HG03097 (cell line): ENCODE data around the gene TXNRD2.

Source experiments
- ATAC-seq: cut with Tn5 transposase; IDR thresholded peaks from one replicate; pipeline ENCODE4 v1.9.1; 2021; ENCODE audit not compliant: unreplicated experiment, low FRiP score

Gene TXNRD2

GRCh38 chr22:19941365-19942082 lies at the start of gene TXNRD2, which contains the start of gene COMT:
TSS of gene TXNRD2 (minus strand) at chr22:19941818. CDS start at chr22:19941803, 15 bp downstream.
TSS of gene COMT (plus strand) at chr22:19941772. CDS start at chr22:19962527, 20,755 bp downstream.
- peak; percentile 60 for ATAC-seq

DNA sequence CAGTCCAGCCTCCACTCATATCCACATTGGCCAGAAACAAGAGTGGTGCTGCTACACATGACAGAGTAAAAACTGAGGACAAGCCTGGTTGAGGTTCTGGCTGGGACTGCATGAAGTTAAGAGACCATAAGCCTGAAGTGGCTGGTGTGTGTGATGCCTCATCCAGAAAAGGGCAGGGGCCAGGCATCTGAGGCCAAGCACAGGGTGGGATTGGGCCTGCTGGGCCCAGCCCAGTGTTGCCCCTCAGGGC lies 49.7 kb upstream of the TXNRD2 start:
- no peak for ATAC-seq

GRCh38 chr22:19990609-19991394 lies 49.2 kb upstream of the TXNRD2 start:
- ATAC-seq: no peak

- ATAC-seq: no peak
Measured at GRCh38 chr22:19990188-19990587, 48.6 kb upstream of the TXNRD2 start.

- ATAC-seq: no peak
Measured at GRCh38 chr22:19989725-19990067, 48.1 kb upstream of the TXNRD2 start.

DNA sequence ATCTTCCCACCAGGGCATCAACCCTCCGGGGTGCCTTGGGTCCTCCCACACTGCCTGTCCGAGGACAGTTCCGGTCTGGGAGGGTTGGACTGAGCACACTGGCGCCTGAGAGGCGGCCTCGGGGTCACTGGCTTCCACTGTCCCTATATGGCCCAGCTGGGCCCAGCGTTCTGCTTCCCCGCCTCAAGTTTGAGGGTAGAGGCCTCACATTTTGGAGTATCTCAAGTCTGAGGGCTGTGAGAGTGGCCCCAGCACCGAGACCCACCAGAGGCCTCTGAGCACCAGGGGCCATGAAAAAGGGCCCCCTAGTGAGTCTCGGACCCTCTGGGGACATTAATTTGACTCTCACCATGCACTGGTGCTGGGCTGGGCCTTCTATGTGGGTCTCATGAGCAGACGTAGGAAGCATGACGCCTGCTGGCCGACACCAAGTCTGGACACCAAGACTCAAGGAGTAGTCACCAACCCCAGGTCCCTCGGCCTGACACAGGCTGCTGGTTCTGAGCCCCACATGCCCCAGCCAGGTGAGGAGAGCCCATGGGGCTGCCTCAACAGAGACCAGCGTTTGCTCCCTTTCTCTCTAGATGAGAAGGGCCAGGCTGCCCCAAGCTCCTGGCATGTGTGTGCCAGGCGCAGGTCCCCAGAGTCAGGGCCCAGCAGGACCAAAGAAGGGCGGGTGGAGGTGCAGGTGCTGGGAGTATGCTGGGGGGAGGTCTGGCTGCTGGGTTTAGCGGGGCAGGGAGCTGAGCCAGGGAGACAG lies 47.5 kb upstream of the TXNRD2 start:
- no peak for ATAC-seq

DNA sequence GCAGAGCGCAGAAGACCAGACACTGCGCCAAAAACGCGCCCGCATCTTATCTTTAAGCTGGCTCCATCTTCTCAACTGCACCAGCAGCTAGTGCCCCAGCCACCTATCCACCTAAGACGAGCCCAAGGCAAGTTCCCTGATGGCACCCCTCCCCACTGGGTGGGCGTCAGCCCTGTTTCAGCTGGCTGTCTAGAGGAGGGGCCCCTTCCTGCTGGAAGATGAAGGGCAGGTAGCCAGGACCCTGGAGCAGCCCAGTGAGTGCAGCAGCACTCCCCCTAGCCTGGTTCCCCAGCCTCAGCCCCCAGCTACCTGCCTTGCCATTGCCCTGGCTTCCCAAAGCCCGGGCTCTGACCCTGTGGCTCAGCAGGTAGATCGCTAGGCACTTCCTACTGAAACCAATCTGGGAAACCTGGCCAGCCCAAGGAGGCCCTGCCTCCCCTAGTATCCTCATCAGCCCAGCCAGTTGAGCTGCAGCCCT lies 46.8 kb upstream of the TXNRD2 start:
- ATAC-seq: no peak

DNA sequence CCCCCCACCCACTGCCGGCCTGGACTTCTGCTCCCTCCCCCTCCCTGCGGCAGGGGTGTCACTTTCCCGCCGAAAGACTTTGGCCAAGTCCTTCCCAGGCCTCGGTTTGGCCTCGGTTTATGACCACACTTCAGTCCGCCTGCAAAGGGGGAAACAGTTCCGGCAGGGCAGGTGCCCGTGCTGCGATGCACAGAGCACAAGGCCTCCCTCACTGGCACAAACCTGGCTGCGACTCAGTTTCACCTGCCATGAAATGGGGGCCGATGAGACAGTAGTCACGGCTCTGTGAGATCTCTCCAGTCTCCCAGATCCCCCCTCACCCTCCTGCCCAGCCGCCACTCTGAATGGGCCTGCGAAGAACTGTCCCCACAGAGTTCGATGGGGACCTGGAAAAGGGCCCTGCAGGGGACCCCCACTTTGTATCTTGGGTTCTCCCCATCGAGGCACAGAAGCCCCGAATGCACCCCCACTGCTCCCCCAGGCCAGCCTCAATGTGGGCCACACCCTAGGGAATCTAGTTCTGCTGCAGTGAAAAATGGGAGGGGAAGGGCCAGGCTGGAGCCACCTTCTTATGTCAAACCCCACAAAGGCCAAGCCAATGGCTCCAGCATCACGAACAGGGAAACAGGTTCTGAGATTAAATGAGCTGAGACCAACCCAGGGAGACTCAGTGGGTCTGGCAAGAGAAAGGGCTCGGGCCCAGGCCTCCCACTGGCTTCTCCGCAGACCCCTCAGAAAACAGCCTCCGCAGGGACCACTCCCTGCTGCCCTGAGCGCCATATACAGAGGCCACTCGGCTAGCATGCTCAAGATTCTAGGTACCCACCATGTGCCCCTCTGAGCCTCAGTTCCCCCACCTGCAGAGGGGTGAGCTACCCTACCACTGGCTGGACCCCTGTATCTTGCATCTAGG lies 46.0 kb upstream of the TXNRD2 start:
- no peak for ATAC-seq

DNA sequence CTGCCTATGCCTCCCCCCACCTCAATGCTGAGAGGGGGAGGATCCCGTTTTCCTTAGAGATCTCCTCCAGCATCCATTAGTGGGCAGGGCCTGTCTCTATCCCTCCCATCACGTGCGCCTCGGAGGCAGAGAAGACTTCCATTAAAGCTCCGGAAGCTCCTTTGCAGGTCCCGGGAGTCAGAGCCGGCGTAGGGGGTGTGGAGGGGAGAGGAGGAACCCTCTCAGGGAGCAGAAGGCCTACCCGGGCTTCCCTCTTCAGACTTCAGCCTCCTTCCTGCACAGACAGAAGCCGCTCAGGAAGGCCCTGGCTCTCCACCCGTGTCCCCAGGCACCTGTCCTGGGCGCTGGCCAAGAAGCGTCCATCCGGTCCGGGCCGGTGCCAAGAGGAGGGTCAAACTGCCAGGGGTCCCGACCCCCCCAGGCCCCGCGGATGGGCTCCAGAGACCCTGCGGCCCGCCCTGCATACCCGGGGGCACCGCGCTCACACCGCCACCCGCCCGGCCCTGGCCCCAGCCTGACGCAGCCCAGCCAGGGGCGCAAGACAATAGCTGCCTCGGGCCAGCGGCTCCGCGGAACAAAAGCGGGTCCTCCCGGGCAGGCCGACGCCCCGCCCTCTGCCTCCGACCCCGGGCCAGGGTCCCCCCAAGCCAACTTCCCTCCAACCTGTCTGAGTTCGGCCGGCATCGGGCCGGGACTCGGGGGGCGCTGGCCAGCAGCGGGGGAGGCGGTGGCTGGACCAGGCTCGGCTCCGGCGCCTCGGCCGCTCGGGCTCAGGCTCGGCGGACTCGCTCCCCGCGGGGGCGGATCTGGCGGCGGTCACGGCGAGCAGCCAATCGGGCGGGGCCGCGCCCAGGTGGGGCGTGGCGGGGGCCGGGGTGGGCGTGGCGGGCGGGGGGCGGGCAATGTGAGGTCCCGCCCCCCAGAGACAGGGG lies 45.1 kb upstream of the TXNRD2 start:
- ATAC-seq: no peak

- ATAC-seq: no peak
Measured at GRCh38 chr22:19986011-19986409, 44.4 kb upstream of the TXNRD2 start.

DNA sequence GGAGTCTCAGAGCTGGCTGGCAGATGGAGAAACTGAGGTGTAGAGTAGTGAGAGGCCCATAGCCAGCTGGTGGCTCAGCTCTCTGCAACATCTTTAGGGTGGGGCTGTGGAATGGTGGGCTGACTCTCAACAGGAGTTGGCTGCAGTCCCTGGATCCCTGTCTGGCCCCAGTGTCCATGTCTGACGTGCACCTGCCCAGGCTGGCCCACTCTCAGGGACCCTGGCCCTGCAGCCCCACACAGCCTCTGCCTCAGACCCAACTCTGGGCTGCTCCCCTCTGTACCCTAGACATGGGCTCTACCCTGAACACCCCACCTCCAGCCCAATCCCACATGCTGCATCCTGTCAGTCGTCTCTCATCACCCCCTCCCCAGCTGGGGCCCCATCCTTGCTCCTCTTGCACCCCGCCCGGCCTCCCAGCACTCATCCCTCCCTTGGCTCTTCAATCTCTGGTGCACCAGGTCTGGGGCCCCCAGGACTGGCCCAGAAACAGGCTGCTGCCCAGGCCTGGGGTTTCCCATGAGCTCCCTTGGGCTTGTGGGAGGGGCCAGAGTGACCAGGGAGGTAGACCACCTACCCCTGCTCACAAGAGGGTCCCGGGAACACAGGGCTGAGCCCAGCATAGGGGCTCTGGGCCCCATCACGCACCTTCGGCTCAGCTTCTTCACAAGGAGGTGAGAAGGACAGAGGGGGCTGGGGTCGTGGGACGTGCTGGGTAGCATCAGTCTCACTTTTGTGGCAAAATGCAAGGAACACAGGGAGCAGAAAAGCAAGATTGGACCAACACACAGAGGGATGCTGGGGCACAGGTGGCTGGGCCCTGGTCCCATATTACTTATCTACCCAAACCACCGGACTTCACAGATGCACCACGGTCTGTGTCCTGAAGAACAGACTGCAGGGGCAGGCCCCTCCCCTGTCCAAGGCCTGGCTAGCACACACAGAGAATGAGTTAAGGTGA lies 43.5 kb upstream of the TXNRD2 start:
- no peak for ATAC-seq

GRCh38 chr22:19984201-19984753 lies 42.7 kb upstream of the TXNRD2 start:
- no peak for ATAC-seq

DNA sequence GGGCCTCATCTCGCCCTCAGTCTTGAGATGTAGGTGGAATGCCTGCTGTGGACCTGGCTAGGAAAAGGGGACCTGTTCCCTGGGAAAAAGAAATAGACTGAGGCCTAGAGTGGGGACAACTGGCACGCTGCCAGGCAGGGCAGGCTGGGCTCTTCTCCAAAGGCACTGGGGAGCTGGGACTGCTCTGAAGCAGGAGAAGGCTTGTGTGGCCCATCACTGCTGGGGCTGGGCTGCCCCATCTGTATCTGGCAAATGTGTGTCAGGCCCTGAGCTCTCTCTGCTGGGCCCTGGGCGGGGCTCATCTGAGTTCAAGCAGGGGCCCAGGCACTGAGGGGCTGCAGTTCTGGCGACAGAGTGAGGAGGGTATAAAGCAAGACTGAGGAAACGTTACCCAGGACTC lies 42.1 kb upstream of the TXNRD2 start:
- ATAC-seq: no peak

DNA sequence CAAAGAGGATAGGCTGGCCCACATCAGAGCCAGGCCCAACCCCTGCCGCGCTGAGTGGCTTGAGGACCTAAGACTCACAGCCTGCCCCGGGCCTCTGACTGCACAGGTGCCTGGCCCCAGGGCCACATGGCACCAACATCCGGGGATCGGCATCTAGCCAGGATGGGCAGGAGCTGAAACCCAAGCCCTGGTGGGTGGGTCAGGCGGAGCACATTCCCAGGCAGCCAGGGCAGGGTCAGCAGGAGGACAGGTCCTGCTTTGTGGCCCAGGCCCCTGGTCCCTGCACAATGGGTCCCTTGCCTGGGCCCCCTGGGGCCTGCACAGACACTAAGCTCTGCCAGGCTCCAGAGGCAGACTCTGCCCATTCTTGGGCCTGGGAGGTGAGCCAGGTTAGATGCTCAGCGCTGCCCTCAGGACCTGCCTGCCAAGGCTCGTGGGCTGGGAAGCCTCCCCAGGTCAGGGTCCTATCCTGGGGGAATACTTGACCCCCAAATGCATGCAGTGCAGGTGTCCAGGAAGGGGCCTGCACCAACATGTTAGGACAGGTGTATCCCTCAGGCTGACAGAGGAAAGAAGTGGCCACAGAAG lies 41.5 kb upstream of the TXNRD2 start:
- ATAC-seq: no peak

DNA sequence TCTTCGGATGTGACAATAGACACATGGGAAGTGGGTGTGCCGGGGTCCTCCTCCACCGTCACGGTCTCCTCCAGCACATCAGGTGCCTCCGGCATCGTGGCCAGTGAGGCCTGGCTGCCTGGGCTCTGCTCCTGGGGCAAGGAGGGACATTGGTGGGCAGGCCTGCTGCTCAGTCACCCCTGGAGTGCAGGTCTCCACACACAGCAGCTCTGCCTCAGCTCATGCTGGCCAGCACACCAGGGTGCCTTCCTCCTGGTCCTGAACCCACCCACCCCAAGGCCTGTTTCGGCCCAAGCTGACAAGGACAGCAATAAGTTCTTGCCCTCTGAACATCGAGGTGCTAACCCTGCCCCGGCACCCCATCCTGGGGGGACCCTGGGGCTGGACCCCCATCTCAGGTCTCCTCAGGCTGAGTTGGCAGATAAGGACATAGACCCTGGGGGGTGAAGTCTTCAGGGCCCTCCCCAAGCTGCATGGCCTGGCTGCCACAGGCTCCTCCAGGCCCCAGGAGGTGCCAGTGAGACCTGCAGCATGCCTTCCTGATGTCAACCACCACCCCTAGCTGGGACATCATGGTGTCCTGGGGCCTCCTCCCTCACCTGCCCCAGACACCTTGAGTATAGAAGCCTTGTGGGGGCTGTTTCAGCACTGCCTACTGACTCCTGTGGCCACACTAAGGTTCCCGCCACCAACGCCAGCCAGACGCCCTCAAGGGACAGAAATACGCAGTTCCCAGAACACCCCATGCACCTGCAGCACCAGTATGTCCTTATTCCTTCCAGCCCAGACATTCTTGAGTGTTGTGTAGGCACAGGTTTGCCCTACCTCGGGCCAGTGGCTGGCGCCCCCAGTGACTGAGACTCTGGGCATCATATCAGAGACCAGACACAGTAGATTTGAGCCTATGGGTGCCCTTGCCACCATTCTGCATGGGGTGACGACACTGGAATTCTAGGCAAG lies 40.6 kb upstream of the TXNRD2 start:
- ATAC-seq: no peak

DNA sequence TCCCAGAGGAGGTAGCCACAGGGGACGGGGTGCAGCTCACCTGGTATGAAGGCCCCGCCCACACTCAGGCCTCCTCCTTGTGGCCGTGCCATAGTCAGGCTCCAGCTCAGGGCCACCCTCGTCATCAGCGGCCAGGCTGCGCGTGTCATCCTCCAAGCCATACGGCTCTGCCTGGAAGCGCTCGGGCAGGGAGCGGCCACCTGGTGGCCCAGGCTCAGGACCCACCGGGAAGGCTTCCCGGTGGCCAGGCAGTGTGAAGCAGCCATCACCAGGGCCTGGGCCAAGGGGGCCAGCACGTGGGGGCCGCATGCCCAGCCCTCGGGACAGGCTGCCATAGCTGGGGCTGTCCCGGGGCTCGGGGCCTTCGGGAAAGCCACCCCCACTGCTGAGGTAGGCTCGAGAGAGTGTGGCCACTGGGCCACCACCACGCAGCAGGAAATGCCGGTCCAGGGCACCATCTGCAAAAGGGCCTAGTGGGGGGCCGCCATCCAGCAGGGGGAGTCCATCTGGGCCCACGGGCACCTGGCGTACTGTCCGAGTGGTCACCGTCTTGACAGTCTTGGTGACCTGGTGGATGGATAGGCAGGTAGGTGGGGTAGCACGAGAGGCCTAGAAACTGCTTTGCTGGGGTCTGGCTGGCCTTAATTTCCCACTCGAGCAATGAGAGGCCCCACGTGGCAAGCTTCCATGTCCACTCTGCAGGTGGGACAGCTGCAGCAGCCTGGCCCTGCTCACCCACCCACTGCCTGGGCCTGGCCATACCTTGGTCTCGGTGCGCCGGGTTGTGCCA lies 39.7 kb upstream of the TXNRD2 start:
- no peak for ATAC-seq
